HepG2 (cell line): ENCODE data around the gene PLEKHM2. TPM values are rescaled to one million over a fixed set of nuclear protein-coding genes. Genes with fewer than 3 reads are reported as not detected.

Source experiments
- ARHGAP35 ChIP-seq: sonication (generic); formaldehyde crosslinking; IDR thresholded peaks from 2 replicates; pipeline ENCODE4 v1.9.0; 2022; ENCODE audit warnings: mild to moderate bottlenecking, inconsistent platforms, moderate library complexity, missing genetic modification reagents, borderline replicate concordance
- CBX1 ChIP-seq: IDR thresholded peaks from one replicate; pipeline ENCODE4 v1.6.1; 2016; ENCODE audit warnings: antibody characterized with exemption, low read depth
- FOXC1 ChIP-seq: sonication (generic); formaldehyde crosslinking; IDR thresholded peaks from 2 replicates; pipeline ENCODE4 v1.8.0; 2022; ENCODE audit warnings: mild to moderate bottlenecking, missing genetic modification reagents, borderline replicate concordance
- FOXJ3 ChIP-seq: sonication (generic); formaldehyde crosslinking; IDR thresholded peaks from 2 replicates; pipeline ENCODE4 v1.4.0; 2020; ENCODE audit warnings: missing genetic modification reagents, mild to moderate bottlenecking, borderline replicate concordance
- HNRNPK ChIP-seq: fragments of 200-400 bp; formaldehyde crosslinking; IDR thresholded peaks from 2 replicates; pipeline ENCODE4 v1.6.1; 2018; ENCODE audit warnings: low read length, low read depth, moderate library complexity, mild to moderate bottlenecking; ENCODE audit not compliant: poor library complexity, severe bottlenecking
- KDM6A ChIP-seq: IDR thresholded peaks from 2 replicates; pipeline ENCODE4 v1.6.1; 2016; ENCODE audit warnings: low read depth
- MLX ChIP-seq: IDR thresholded peaks from 2 replicates; pipeline ENCODE4 v1.6.1; 2016
- MXI1 ChIP-seq: IDR thresholded peaks from 3 replicates; pipeline ENCODE4 v1.6.1; 2012; ENCODE audit warnings: low read depth, low read length, inconsistent platforms, borderline replicate concordance
- NAIF1 ChIP-seq: sonication (generic); formaldehyde crosslinking; IDR thresholded peaks from 2 replicates; pipeline ENCODE4 v1.5.0; 2020; ENCODE audit warnings: mild to moderate bottlenecking, missing genetic modification reagents, borderline replicate concordance
- NCOA5 ChIP-seq: sonication (generic); formaldehyde crosslinking; IDR thresholded peaks from 2 replicates; pipeline ENCODE4 v1.4.0; 2020; ENCODE audit warnings: missing genetic modification reagents
- NR2F1 ChIP-seq, 2 experiments: fragments of 450-650 bp in 1 of 2; formaldehyde crosslinking in 1 of 2; IDR thresholded peaks; 2 replicates each; pipeline versions ENCODE4 v1.5.0 to v1.6.1; 2016 to 2020; ENCODE audit warnings: mild to moderate bottlenecking in 1 of 2, missing compliant biosample characterization in 1 of 2, missing genetic modification reagents in 1 of 2, moderate library complexity in 1 of 2
- PPARG ChIP-seq: conservative IDR thresholded peaks from 2 replicates; pipeline ENCODE4 v1.6.1; 2016; ENCODE audit warnings: missing biosample characterization, missing genetic modification reagents
- REL ChIP-seq: sonication (generic); formaldehyde crosslinking; conservative IDR thresholded peaks from 2 replicates; pipeline ENCODE4 v1.8.0; 2022; ENCODE audit warnings: mild to moderate bottlenecking, missing genetic modification reagents, moderate library complexity
- SAFB2 ChIP-seq: sonication (generic); formaldehyde crosslinking; IDR thresholded peaks from 2 replicates; pipeline ENCODE4 v1.5.1; 2020; ENCODE audit warnings: missing genetic modification reagents, low read depth, mild to moderate bottlenecking, borderline replicate concordance
- SOX5 ChIP-seq: IDR thresholded peaks from 2 replicates; pipeline ENCODE4 v1.6.1; 2016; ENCODE audit warnings: borderline replicate concordance
- SP2 ChIP-seq: sonication (generic); formaldehyde crosslinking; IDR thresholded peaks from 2 replicates; pipeline ENCODE4 v1.5.1; 2020; ENCODE audit warnings: mild to moderate bottlenecking, missing genetic modification reagents
- TARDBP ChIP-seq: sonication (generic); formaldehyde crosslinking; IDR thresholded peaks from 2 replicates; pipeline ENCODE4 v1.8.0; 2022; ENCODE audit warnings: mild to moderate bottlenecking, missing genetic modification reagents
- TCF7L2 ChIP-seq: IDR thresholded peaks from 2 replicates; pipeline ENCODE4 v1.6.1; 2011; ENCODE audit warnings: mild to moderate bottlenecking, low read depth, low read length, moderate library complexity
- TEAD2 ChIP-seq: sonication (generic); formaldehyde crosslinking; IDR thresholded peaks from 2 replicates; pipeline ENCODE4 v1.9.0; 2021; ENCODE audit warnings: missing genetic modification reagents
- THAP11 ChIP-seq: IDR thresholded peaks from 2 replicates; pipeline ENCODE4 v1.6.1; 2016; ENCODE audit warnings: missing biosample characterization, missing genetic modification reagents
- YEATS2 ChIP-seq: sonication (generic); formaldehyde crosslinking; IDR thresholded peaks from 2 replicates; pipeline ENCODE4 v1.4.0; 2020; ENCODE audit warnings: missing genetic modification reagents, borderline replicate concordance
- ZFP62 ChIP-seq: sonication (generic); formaldehyde crosslinking; IDR thresholded peaks from 2 replicates; pipeline ENCODE4 v1.4.0; 2020; ENCODE audit warnings: missing genetic modification reagents
- ZNF362 ChIP-seq: sonication (generic); formaldehyde crosslinking; IDR thresholded peaks from 2 replicates; pipeline ENCODE4 v1.4.0; 2020; ENCODE audit warnings: missing genetic modification reagents, mild to moderate bottlenecking, borderline replicate concordance
- ZNF441 ChIP-seq: sonication (generic); formaldehyde crosslinking; IDR thresholded peaks from 2 replicates; pipeline ENCODE4 v1.7.0; 2021; ENCODE audit warnings: missing genetic modification reagents, borderline replicate concordance
- ZNF761 ChIP-seq: sonication (generic); formaldehyde crosslinking; conservative IDR thresholded peaks from 2 replicates; pipeline ENCODE4 v1.4.0; 2020; ENCODE audit warnings: mild to moderate bottlenecking, missing genetic modification reagents
- ZNF83 ChIP-seq: sonication (generic); formaldehyde crosslinking; IDR thresholded peaks from 2 replicates; pipeline ENCODE4 v1.4.0; 2020; ENCODE audit warnings: missing genetic modification reagents, mild to moderate bottlenecking, borderline replicate concordance
- polyA plus RNA-seq, 8 experiments: library from polyadenylated mRNA; depleted of rRNA in 3 of 8; stranded (reverse) in 7 of 8; unstranded in 1 of 8; fragments of >200 nt; fragmentation: Illumina TruSeq in 4 of 8; extraction: Trizol in 4 of 8; gene quantifications; 2 replicates each; pipeline versions ENCODE4 v1.2.1 to v1.2.3, GENCODE V29; 2011 to 2016; ENCODE audit warnings: low read depth in 4 of 8, missing spikeins in 1 of 8, mixed read lengths in 1 of 8; ENCODE audit not compliant: insufficient read depth in 1 of 8
- total RNA-seq, 5 experiments: library from RNA; depleted of rRNA; stranded (reverse); fragments of >200 nt; fragmentation: Illumina TruSeq; extraction: Trizol; gene quantifications; 2 replicates each; pipeline ENCODE4 v1.2.3, GENCODE V29; 2016; ENCODE audit warnings: low read depth in 1 of 5
- TF ChIP-seq, protein P1 (sequence below): sonication (generic); formaldehyde crosslinking; IDR thresholded peaks from 2 replicates; pipeline ENCODE4 v1.4.0; 2020; ENCODE audit warnings: missing genetic modification reagents, borderline replicate concordance

Gene PLEKHM2
- total and polyA plus RNA-seq, 2 of the 13 experiments (the other 11 are each of a cell fraction or from before 2014, with no cell fraction given), result 16.5 to 27.3 TPM

GRCh38 chr1:15734901-15735300, 50.8 kb downstream of the PLEKHM2 start (continued):
- TF ChIP-seq ZNF362 (CRISPR knock-in tag) (no peak), SP2 (CRISPR knock-in tag) (no peak), ZNF761 (no peak), SOX5 (no peak), NCOA5 (no peak), MXI1 (no peak), TARDBP (no peak), ZFP62 (CRISPR knock-in tag) (no peak), MLX (CRISPR knock-in tag) (no peak), TCF7L2 (no peak), YEATS2 (CRISPR knock-in tag) (no peak), CBX1 (no peak), ARHGAP35 (0 out of 2 replicates have a peak, but pooled peaks have one; percentile 47), THAP11 (CRISPR knock-in tag) (no peak), TEAD2 (CRISPR knock-in tag) (no peak), ZNF83 (no peak), KDM6A (CRISPR knock-in tag) (no peak), REL (no peak), NAIF1 (CRISPR knock-in tag) (no peak), FOXJ3 (CRISPR knock-in tag) (no peak), PPARG (0 out of 2 replicates have a peak, but pooled peaks have one; percentile 50), ZNF441 (CRISPR knock-in tag) (no peak), SAFB2 (CRISPR knock-in tag) (no peak), FOXC1 (CRISPR knock-in tag) (no peak), HNRNPK (no peak), NR2F1 (CRISPR knock-in tag; IDR thresholded peaks at IDR 0.05) (no peak; a peak in 1 of 4 replicates)
- TF ChIP-seq, protein P1, sequence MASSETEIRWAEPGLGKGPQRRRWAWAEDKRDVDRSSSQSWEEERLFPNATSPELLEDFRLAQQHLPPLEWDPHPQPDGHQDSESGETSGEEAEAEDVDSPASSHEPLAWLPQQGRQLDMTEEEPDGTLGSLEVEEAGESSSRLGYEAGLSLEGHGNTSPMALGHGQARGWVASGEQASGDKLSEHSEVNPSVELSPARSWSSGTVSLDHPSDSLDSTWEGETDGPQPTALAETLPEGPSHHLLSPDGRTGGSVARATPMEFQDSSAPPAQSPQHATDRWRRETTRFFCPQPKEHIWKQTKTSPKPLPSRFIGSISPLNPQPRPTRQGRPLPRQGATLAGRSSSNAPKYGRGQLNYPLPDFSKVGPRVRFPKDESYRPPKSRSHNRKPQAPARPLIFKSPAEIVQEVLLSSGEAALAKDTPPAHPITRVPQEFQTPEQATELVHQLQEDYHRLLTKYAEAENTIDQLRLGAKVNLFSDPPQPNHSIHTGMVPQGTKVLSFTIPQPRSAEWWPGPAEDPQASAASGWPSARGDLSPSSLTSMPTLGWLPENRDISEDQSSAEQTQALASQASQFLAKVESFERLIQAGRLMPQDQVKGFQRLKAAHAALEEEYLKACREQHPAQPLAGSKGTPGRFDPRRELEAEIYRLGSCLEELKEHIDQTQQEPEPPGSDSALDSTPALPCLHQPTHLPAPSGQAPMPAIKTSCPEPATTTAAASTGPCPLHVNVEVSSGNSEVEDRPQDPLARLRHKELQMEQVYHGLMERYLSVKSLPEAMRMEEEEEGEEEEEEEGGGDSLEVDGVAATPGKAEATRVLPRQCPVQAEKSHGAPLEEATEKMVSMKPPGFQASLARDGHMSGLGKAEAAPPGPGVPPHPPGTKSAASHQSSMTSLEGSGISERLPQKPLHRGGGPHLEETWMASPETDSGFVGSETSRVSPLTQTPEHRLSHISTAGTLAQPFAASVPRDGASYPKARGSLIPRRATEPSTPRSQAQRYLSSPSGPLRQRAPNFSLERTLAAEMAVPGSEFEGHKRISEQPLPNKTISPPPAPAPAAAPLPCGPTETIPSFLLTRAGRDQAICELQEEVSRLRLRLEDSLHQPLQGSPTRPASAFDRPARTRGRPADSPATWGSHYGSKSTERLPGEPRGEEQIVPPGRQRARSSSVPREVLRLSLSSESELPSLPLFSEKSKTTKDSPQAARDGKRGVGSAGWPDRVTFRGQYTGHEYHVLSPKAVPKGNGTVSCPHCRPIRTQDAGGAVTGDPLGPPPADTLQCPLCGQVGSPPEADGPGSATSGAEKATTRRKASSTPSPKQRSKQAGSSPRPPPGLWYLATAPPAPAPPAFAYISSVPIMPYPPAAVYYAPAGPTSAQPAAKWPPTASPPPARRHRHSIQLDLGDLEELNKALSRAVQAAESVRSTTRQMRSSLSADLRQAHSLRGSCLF, result no peak
